OCI-LY1 (cell line): Measurements from ENCODE around the gene MRPL10.
A peak's percentile ranks its signal among the peaks of the same experiment; 100 is the strongest.

Experiments used
- CTCF ChIP-seq: fragments of 200-600 bp; sonication (generic), shearing (Covaris generic); IDR thresholded peaks from 2 replicates; pipeline ENCODE4 v1.5.1; 2017; ENCODE audit warnings: mild to moderate bottlenecking, antibody characterized with exemption, low read length, moderate library complexity, mixed read lengths
- EZH2 ChIP-seq: fragments of 200-600 bp; sonication (generic), shearing (Covaris generic); IDR thresholded peaks from 2 replicates; pipeline ENCODE4 v1.8.0; 2017; ENCODE audit warnings: borderline replicate concordance, mixed run types, mild to moderate bottlenecking, antibody characterized with exemption, low read length, moderate library complexity, mixed read lengths

- TF ChIP-seq CTCF (peak; percentile 61), EZH2 (no peak)
Observed at GRCh38 chr17:47821424-47822391, 9.6 kb downstream of the MRPL10 start, which contains the start of gene OSBPL7.
